GM12878 (cell line): ENCODE measurements around the gene RXYLT1. TPM values are rescaled to one million over a fixed set of nuclear protein-coding genes. Genes with fewer than 3 reads are reported as not detected.

Experiments
- ATAC-seq: fragments of 200-7000 bp; cut with Tn5 transposase; 3 replicates; pipeline ENCODE4 v1.9.1; 2020; ENCODE audit warnings: mild to moderate bottlenecking, moderate library complexity
- BruUV-seq: library from RNA; stranded (reverse); fragments of 400-500 nt; replicated peaks from 2 replicates; lab custom pipeline; 2021; lab: Mats Ljungman, UMichigan
- CTCF ChIA-PET: fragments of 300-600 bp; sonication (Branson Sonifier 250); formaldehyde crosslinking; extraction: SDS; loops from one replicate; lab custom pipeline; 2021; ENCODE audit warnings: inconsistent platforms; lab: Yijun Ruan, JAX
- POLR2A ChIA-PET: fragments of 350-600 bp; formaldehyde crosslinking; extraction: SDS; loops from one replicate; lab custom pipeline; 2021; ENCODE audit warnings: inconsistent platforms; lab: Charles Lee
- RAD21 ChIA-PET: fragments of 300-600 bp; sonication (Branson Sonifier 250); formaldehyde crosslinking; loops from one replicate; lab custom pipeline; 2023; ENCODE audit warnings: antibody characterized with exemption; ENCODE audit not compliant: unreplicated experiment; lab: Charles Lee
- SMC1A ChIA-PET: fragments of 300-600 bp; sonication (Branson Sonifier 250); formaldehyde crosslinking; loops from one replicate; lab custom pipeline; 2023; ENCODE audit not compliant: unreplicated experiment, uncharacterized antibody; lab: Charles Lee
- DNase-seq: peaks from one replicate; pipeline ENCODE4 v3.0.0-alpha.2; 2011; ENCODE audit warnings: low read depth, low spot score
- FAIRE-seq: peaks from 3 replicates; lab custom pipeline; 2011; peaks lifted over from hg19 to GRCh38; lab: Jason Lieb, UNC
- H2AFZ ChIP-seq: 2 replicates; pipeline ENCODE4 v1.6.0; 2011; ENCODE audit warnings: low read depth, low read length, control low read depth; ENCODE audit not compliant: control insufficient read depth
- H3K27ac ChIP-seq: 2 replicates; pipeline ENCODE4 v1.5.1; 2011; ENCODE audit warnings: control low read depth; ENCODE audit not compliant: control insufficient read depth, insufficient read depth
- H3K27me3 ChIP-seq, 2 experiments: replicated peaks in 1 of 2; 2 replicates each; pipeline versions ENCODE4 v1.6.0 to v1.6.1; 2011; ENCODE audit warnings: low read length in 1 of 2; ENCODE audit not compliant: control insufficient read depth in 2 of 2, insufficient read depth in 2 of 2
- H3K36me3 ChIP-seq, 2 experiments: 2 replicates each; pipeline ENCODE4 v1.5.1; 2011; ENCODE audit warnings: low read length in 1 of 2; ENCODE audit not compliant: control insufficient read depth in 2 of 2, insufficient read depth in 2 of 2
- H3K4me1 ChIP-seq: 2 replicates; pipeline ENCODE4 v1.6.1; 2011; ENCODE audit warnings: mild to moderate bottlenecking, low read length, moderate library complexity, mixed read lengths; ENCODE audit not compliant: control insufficient read depth, insufficient read depth
- H3K4me2 ChIP-seq: 2 replicates; pipeline ENCODE4 v1.6.0; 2011; ENCODE audit warnings: control low read depth; ENCODE audit not compliant: control insufficient read depth, insufficient read depth
- H3K4me3 ChIP-seq: fragments of 200-600 bp; sonication (generic); 2 replicates; pipeline ENCODE4 v1.5.1; 2016
- H3K79me2 ChIP-seq: 2 replicates; pipeline ENCODE4 v1.6.0; 2011; ENCODE audit warnings: low read length; ENCODE audit not compliant: control insufficient read depth, insufficient read depth
- H3K9ac ChIP-seq: 2 replicates; pipeline ENCODE4 v1.8.0; 2011; ENCODE audit warnings: low read length, control low read depth, mixed read lengths; ENCODE audit not compliant: control insufficient read depth, insufficient read depth
- H3K9me3 ChIP-seq: replicated peaks from 3 replicates; pipeline ENCODE4 v1.5.1; 2011; ENCODE audit warnings: mild to moderate bottlenecking, low read length; ENCODE audit not compliant: control insufficient read depth, insufficient read depth
- H4K20me1 ChIP-seq: 2 replicates; pipeline ENCODE4 v1.6.0; 2011; ENCODE audit not compliant: control insufficient read depth, insufficient read depth
- RB1 ChIP-seq: fragments of 450-650 bp; formaldehyde crosslinking; IDR thresholded peaks from 2 replicates; pipeline ENCODE4 v1.6.1; 2017; ENCODE audit warnings: mild to moderate bottlenecking, borderline replicate concordance
- SIN3A ChIP-seq: IDR thresholded peaks from 2 replicates; pipeline ENCODE4 v1.6.1; 2012; ENCODE audit warnings: low read depth, low read length, improper control_type of control experiment
- SRF ChIP-seq, 2 experiments: IDR thresholded peaks; 2 replicates each; pipeline ENCODE4 v1.6.1; 2011; ENCODE audit warnings: low read depth in 2 of 2, low read length in 2 of 2, mild to moderate bottlenecking in 1 of 2, moderate library complexity in 1 of 2
- SUPT20H ChIP-seq: IDR thresholded peaks from 2 replicates; pipeline ENCODE4 v1.6.1; 2011; ENCODE audit warnings: low read depth, mild to moderate bottlenecking, low read length, moderate library complexity, borderline replicate concordance; ENCODE audit not compliant: control insufficient read depth
- WGBS: methylation state at CpG from one replicate; pipeline ENCODE4 v1.1.6; 2016; ENCODE audit warnings: low lambda C conversion rate; ENCODE audit not compliant: insufficient replicate concordance, insufficient coverage; ENCODE audit errors: missing lambda C conversion rate; 5-methylcytosine and 5-hydroxymethylcytosine counted together
- in situ Hi-C: fragments of 300-500 bp; cut with MboI; formaldehyde crosslinking; loops from 9 replicates; pipeline ENCODE4 v1.14.3; 2018; ENCODE audit warnings: mixed read lengths
- intact Hi-C: fragments of 100-400 bp; cut with micrococcal nuclease; formaldehyde crosslinking; loops from one replicate; pipeline ENCODE4 v1.14.2; 2022; ENCODE audit not compliant: unreplicated experiment
- polyA plus RNA-seq, 11 experiments: library from polyadenylated mRNA; depleted of rRNA in 4 of 11; unstranded in 6 of 11; stranded (reverse) in 5 of 11; fragments of >200 nt; fragmentation: Nextera tagmentation in 4 of 11; fragmentation: Illumina TruSeq in 1 of 11; extraction: Ambion mirVana in 4 of 11; extraction: Trizol in 1 of 11; gene quantifications; 1 replicate in 1 of 11; 2 replicates in 10 of 11; pipeline versions ENCODE4 v1.2.1 to v1.2.3, GENCODE V29; 2011 to 2016; ENCODE audit warnings: inconsistent platforms in 2 of 11, missing spikeins in 2 of 11, low read depth in 1 of 11
- total RNA-seq, 4 experiments: library from RNA; depleted of rRNA in 3 of 4; stranded (reverse); fragments of >200 nt in 3 of 4; fragmentation: Illumina TruSeq in 1 of 4; extraction: Trizol in 1 of 4; gene quantifications; 2 replicates each; pipeline versions ENCODE4 v1.2.1 to v1.2.3, GENCODE V29; 2013 to 2021
- TF ChIP-seq, protein P1 (sequence below): fragments of 450-650 bp; IDR thresholded peaks from 2 replicates; pipeline ENCODE4 v1.6.1; 2017; ENCODE audit warnings: low read depth, mild to moderate bottlenecking, moderate library complexity
- TF ChIP-seq, protein P2 (sequence below): IDR thresholded peaks from 2 replicates; pipeline ENCODE4 v1.6.1; 2012; ENCODE audit warnings: low read depth, low read length, improper control_type of control experiment

RXYLT1 gene
- total and polyA plus RNA-seq, 10 of the 15 experiments (the other 5 are each of a cell fraction or from before 2014, with no cell fraction given) = 10.4 to 33.8 (median 21.5) TPM

GRCh38 chr12:63782466-63782865 is 2.8 kb downstream of the RXYLT1 start:
- ChIA-PET RAD21 (no interaction called here), POLR2A (no interaction called here), SMC1A (interaction anchor here (1.0 kb wide), 1 partner anchor 32 kb away, joined by 3 read pairs; no protein-coding TSS in a partner anchor), CTCF (interaction anchor here (1.2 kb wide), 1 partner anchor 19 kb away, joined by 5 read pairs; no protein-coding TSS in a partner anchor)
- H3K9ac ChIP-seq = no peak overlapping the region
- no peak for ATAC-seq
- H3K27me3 ChIP-seq = no peaks in the 10 kb centered on the region
- peaks cover 7% of the 10 kb centered on the region; the same call in 1 of the 2 replicates for H3K4me1 ChIP-seq
- WGBS = 100% methylated on average over 1 of the region's 1 CpG
- no peaks in the 10 kb centered on the region for H3K9me3 ChIP-seq
- H3K4me2 ChIP-seq = no peak overlapping the region
- no peak overlapping the region for H3K4me3 ChIP-seq
- peaks cover 0 to 12% of the 10 kb centered on the region in 2 experiments; a peak in 2 of 4 replicates for H3K36me3 ChIP-seq
- no peak for FAIRE-seq
- intact Hi-C loops = no loop called here
- no peaks in the 10 kb centered on the region for H4K20me1 ChIP-seq
- H2AFZ ChIP-seq = no peak overlapping the region
- H3K79me2 ChIP-seq = peaks cover 14% of the 10 kb centered on the region
- in situ Hi-C loops = no loop called here
- no peak overlapping the region for H3K27ac ChIP-seq
- DNase-seq = no peak
- no peak for TF ChIP-seq RB1
- TF ChIP-seq SUPT20H = no peak
- TF ChIP-seq, protein P1, sequence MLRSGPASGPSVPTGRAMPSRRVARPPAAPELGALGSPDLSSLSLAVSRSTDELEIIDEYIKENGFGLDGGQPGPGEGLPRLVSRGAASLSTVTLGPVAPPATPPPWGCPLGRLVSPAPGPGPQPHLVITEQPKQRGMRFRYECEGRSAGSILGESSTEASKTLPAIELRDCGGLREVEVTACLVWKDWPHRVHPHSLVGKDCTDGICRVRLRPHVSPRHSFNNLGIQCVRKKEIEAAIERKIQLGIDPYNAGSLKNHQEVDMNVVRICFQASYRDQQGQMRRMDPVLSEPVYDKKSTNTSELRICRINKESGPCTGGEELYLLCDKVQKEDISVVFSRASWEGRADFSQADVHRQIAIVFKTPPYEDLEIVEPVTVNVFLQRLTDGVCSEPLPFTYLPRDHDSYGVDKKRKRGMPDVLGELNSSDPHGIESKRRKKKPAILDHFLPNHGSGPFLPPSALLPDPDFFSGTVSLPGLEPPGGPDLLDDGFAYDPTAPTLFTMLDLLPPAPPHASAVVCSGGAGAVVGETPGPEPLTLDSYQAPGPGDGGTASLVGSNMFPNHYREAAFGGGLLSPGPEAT = no peak
- TF ChIP-seq, protein P2, sequence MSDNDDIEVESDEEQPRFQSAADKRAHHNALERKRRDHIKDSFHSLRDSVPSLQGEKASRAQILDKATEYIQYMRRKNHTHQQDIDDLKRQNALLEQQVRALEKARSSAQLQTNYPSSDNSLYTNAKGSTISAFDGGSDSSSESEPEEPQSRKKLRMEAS = no peak
- no peak for TF ChIP-seq SRF (IDR thresholded peaks at IDR 0.05; ENCODE audit: low read depth in 2 of 2, low read length in 2 of 2)
- TF ChIP-seq SIN3A = no peak
- BruUV-seq = no TSS peak
